Measurements from ENCODE around the gene ASAP2. TPM values are rescaled to one million over a fixed set of nuclear protein-coding genes. Genes with fewer than 3 reads are reported as not detected.

The ASAP2 gene
- polyA plus RNA-seq, 10 donors, result 17.3 to 25.3 (median 21.7) TPM

GRCh38 chr2:9400268-9401058 is 193.9 kb downstream of the ASAP2 start:
- DNase-seq, result no peak

DNA sequence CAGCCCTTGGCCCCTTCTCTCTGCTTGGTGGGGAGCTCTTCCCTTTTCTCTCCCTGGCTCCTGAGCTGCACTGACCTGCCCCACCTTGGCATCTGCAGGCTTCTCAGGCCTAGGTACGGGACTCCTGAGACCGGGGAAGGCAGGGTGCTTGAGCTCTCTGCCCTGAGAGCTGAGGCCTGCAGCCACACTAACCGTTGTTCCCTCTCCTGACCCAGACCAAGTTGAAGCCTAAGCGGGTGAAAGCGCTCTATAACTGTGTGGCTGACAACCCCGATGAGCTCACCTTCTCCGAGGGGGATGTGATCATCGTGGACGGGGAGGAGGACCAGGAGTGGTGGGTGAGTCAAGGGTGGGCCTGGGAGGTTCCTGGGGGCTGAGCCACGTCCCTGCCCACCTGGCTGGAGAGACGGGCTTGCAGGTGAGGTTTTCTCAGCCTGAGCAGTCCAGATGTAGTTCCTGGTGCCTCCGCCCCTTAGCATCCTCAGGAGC is 194.5 kb downstream of the ASAP2 start:
- DNase-seq, result no peak

DNA sequence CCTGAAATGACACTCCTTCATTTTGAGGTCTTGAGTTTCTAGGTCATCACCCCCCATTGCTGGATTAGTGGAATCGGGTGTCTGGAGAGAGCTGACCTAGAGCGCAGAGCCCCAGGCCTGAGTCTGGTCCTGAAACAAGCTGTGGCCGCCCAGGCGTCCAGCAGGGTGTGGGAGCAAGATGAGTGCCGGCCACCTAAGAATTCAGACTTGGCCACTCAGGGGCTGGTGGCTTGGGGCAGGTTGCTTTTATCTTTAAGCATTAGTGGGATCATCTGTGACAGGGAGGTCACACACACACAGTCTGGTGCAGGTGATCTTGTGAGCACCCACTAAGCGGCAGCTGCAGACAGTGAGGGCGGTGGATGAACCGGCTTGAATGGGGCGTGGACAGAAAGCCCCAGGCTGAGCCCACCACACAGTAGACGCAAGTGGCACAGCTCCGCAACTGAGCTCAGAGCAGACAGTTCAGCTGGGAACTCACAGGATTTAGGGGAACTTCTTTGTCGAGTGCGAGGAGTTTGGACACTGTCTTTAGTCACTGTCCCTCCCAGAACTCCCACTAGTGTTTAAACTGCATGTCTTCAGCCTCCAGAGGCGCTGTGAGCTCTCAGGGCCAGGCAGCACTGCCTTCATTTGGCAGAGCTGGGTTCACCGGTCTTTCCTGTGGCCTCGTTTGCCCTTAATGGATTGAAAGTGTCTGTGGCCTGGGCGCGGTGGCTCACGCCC is 195.2 kb downstream of the ASAP2 start:
- no peak for DNase-seq

DNA sequence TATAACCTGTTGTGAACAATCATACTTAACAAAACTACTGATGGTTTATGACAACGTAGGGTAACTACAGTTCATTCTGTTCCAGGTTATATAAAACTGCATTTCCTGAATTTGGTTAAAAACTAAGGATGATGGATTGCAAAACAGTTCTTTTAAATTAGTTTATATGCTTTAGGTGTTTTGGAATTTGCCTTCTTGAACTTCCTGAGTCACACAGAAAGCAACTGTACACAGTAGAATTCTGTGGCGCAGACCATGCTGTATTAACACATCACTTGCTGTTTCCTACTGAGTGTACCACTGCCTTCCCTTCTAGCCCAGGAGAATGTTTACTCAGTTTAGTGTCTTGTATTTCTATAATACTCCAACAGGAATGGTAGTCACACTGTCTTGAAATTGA is 197.3 kb downstream of the ASAP2 start:
- DNase-seq, result no peak

- DNase-seq, result no peak
Measured at GRCh38 chr2:9404451-9404850, 197.8 kb downstream of the ASAP2 start.

DNA sequence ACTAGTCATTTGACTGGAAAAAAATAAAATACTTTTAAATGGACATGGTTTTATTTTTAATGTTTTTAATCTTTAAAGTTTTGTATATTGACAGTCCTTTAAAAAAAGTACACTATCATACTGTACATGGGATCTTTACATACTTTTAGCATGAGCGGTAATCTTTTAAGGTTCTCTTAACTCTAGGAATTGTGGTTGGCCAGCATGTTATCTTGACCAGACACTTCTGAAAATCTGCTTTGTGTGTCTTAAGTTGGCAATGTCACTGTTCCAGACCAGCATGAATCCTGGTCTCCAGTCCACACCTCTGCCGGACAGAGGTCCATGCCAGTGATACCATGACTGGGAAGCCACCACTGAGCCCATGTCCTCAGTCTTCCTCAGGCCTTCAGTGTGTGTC is 199.0 kb downstream of the ASAP2 start:
- DNase-seq, result no peak

GRCh38 chr2:9406529-9407362 is 200.1 kb downstream of the ASAP2 start:
- no peak for DNase-seq

DNA sequence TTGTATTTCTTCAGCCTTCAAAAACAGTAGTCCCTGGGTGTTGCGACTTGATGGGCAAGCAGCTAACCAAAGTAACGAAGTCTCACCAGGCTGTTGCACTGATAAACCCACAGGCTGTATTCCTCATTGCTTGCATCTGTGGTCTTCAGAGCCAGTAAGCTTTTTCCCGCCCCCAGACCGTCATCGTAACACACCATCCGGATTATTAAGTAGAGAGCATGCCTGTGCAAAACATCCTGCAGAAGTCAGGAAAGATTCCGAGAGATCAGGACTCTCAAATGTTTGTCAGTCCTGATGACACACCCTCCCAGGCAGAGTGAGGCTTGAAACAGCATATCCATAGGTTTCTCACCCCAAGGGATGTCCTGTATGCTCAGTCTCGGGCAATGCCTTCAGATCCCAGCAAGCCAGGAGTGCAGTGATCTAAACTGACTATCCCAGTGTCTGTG is 200.8 kb downstream of the ASAP2 start:
- DNase-seq, result no peak

- DNase-seq, result no peak
Measured at GRCh38 chr2:9408641-9409151, 202.1 kb downstream of the ASAP2 start.

GRCh38 chr2:9410108-9410507 is 203.5 kb downstream of the ASAP2 start:
- DNase-seq, result no peak

DNA sequence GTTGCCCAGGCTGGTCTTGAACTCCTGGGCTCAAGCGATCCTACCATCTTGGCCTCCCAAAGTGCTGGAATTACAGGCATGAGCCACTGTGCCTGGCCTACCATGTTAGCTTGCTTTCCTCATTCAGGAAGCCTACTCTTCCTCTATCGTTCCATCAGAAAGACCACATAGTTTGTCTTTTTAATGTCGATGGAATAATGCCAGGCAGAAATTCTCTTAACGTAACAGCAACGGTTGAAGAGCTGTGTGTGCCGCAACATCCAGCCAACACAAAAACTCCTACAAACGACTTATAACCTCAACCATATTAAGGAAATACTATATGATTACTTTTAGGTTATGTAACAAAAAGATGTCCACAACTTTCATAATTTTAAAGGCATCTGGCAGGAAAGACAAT is 206.2 kb downstream of the ASAP2 start:
- no peak for DNase-seq

DNA sequence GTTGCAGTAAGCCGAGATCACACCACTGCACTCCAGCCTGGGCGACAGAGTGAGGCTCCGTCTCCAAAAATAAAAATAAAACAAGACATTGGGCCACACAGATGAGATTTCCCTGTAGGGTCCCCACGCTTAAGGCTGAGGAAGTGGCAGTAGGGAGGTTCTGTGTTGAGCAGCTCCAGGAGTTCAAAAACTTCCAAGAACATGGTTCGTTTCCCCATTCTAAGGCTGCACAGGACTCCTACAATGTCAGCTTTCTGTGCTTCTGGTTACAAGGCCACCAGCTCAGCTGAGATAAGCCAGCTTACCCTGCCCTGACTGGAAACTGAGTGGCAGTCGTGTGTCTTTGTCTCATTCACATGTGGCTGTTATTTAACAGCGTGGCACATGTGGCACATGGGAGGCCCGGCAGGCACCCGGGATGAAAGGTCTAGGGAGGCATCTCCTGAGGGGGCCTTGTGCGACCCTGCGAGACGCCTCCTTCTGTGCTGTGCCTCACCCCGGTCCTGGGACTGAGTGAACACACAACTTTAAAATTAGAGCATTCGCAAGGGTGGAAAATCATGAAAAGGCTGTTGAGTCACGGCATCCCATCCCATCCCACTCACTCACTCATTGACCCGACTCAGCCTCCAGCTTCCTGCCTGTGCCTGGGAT is 209.0 kb downstream of the ASAP2 start:
- DNase-seq, result no peak

- DNase-seq, result no peak
Measured at GRCh38 chr2:9416267-9416961, 209.8 kb downstream of the ASAP2 start.

DNA sequence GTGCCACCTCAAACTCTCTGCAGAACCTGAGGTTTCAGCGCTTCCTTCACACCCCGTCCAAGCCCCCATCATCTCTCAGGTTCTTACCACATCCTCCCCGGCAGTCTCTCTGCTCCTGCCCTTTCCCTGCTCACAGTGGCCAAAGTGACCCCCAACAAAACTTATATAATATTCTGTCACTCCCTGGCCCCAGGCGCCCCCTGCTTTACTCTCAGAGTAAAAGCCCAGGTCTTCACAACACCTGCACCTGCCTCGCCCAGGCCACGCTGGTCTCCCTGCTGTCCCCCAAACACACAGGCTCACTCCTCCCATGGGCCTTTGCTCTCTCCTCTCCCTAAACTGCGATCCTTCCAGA is 210.3 kb downstream of the ASAP2 start:
- no peak for DNase-seq

- no peak for DNase-seq
Measured at GRCh38 chr2:9417725-9418124, 211.1 kb downstream of the ASAP2 start.

DNA sequence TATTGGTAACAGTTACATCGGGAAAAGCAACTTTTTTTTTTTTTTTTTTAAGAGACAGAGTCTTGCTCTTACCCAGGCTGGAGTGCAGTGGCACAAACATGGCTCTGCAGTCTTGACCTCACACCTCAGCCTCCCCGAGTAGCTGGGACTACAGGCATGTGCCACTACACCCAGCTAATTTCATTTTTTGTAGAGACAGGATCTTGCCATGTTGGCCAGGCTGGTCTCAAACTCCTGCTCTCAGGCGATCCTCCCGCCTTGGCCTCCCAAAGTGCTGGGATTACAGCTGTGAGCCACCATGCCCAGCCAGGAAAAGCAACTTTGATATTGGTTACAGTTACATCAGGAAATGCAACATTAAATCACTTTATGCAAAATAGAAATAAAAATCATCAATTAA is 212.1 kb downstream of the ASAP2 start:
- no peak for DNase-seq

DNA sequence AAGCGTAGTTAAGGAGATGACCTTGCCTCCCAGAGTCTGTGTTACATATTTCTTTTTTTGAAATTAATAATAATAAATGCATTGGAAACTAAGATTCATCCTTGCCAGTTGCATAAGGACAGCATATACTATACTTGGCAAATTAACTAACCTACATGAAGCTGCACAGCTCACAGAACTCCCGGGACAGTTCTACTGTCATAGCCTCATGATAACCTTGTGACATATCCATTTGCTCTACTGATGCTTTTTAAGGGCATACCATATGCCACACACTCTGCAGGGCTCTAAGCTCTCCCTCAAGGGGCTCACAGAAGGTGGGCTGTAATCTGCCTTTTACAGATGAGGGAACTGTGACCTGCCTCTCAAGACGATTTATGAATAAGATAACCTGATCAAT is 212.9 kb downstream of the ASAP2 start:
- no peak for DNase-seq

- no peak for DNase-seq
Measured at GRCh38 chr2:9420495-9420894, 213.9 kb downstream of the ASAP2 start.

DNA sequence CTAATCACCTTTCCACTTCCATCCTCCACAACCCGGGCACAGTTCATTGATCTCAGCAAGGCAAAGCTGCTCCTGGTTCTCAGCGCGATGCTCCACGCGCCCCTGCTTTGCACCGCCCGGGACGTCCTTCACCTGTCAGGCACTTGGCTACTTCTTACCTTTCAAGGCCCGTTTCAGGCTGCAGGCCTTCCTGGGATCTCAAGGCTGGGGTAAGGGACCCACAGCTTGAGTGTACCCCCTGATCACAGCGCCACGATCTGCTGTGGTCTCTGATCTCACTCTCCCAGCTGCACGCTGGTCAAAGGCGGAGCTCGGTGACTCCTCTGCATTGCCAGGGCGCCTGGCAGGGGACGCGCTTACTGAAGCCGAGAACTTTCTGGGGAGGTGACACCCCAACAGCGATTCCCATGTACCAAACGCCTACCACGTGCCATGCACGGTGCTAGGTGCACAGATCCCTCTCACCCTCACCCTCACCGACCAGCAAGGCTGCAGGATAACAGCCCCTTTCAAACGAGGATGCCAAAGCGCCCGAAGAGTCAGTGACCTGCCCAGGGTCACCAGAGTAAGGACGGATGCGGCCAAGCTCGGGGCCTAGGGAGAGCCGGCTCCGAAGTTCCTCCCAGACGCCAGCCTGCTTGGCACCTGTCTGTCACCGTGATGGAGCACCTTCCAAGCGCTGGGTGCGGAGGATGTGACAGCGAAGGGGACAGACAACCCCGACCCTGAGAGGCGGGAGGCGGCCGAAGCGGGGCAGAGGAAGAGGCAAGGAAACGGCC is 215.9 kb downstream of the ASAP2 start:
- DNase-seq, result peak in 2 of 3 donors; percentile 29 to 70

Measured in muscle of back (tissue), 11 donors.